Glutamatergic neuron (in vitro differentiated cells): Measurements from ENCODE around the gene SPTLC2. TPM values are rescaled to one million over a fixed set of nuclear protein-coding genes. Genes with fewer than 3 reads are reported as not detected.

Experiments
- DNase-seq: peaks from one replicate; pipeline ENCODE4 v3.0.0; 2022
- H3K27ac Mint-ChIP-seq: one replicate; pipeline ENCODE4 v1.8.0; 2020; ENCODE audit warnings: mild to moderate bottlenecking, mixed read lengths, inconsistent platforms; ENCODE audit not compliant: unreplicated experiment
- H3K27me3 Mint-ChIP-seq: one replicate; pipeline ENCODE4 v1.8.0; 2020; ENCODE audit warnings: mild to moderate bottlenecking, moderate library complexity, mixed read lengths, inconsistent platforms; ENCODE audit not compliant: unreplicated experiment
- H3K36me3 Mint-ChIP-seq: one replicate; pipeline ENCODE4 v1.8.0; 2020; ENCODE audit warnings: mild to moderate bottlenecking, mixed read lengths, inconsistent platforms; ENCODE audit not compliant: unreplicated experiment
- H3K4me1 Mint-ChIP-seq: one replicate; pipeline ENCODE4 v1.8.0; 2020; ENCODE audit warnings: mild to moderate bottlenecking, low read depth, mixed read lengths, inconsistent platforms; ENCODE audit not compliant: unreplicated experiment
- H3K4me3 Mint-ChIP-seq: one replicate; pipeline ENCODE4 v1.8.0; 2020; ENCODE audit warnings: mild to moderate bottlenecking, mixed read lengths, inconsistent platforms; ENCODE audit not compliant: unreplicated experiment
- H3K9me3 Mint-ChIP-seq: one replicate; pipeline ENCODE4 v1.8.0; 2020; ENCODE audit warnings: mild to moderate bottlenecking, moderate library complexity, mixed read lengths, inconsistent platforms; ENCODE audit not compliant: unreplicated experiment
- total RNA-seq: library from RNA; stranded (reverse); fragmentation: NEBNext Ultra II Directional; extraction: Animal tissue kit (Norgen Biotek cat#: 25700); gene quantifications from one replicate; pipeline ENCODE4 v1.2.1, GENCODE V29; 2021; ENCODE audit not compliant: unreplicated experiment
- TF ChIP-seq, protein P1 (sequence below): fragments of 200-600 bp; sonication (generic); IDR thresholded peaks from one replicate; pipeline ENCODE4 v1.5.0; 2021; ENCODE audit not compliant: partially characterized antibody, unreplicated experiment

Gene SPTLC2
- total RNA-seq, 1 donor from 2014 or later, result 33.9 TPM

DNA sequence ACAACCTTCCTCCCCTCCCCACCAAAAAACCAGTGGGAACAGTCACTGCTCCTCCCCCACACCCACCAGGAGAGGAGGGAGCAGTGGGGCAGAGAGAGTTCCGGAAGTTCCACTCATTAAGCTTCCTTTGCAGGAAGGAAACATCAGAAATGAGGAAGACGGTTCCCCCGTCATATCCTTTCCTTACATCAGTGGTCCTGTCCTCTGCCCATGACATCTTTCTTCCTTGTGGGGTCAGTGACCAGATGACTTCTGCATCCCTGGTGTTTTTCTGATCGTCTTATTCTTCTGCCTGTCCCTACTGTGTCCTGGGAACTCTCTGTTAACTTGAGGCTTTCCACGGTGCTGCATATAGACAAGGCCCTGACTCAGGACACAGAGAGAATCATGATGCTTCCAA is 40.8 kb upstream of the SPTLC2 start:
- Mint-ChIP-seq H3K4me1 (peaks cover 23% of the 10 kb centered on the region), H3K27ac (no peak overlapping the region), H3K36me3 (no peaks in the 10 kb centered on the region), H3K4me3 (no peak overlapping the region), H3K9me3 (peaks cover 3% of the 10 kb centered on the region), H3K27me3 (peaks cover 12% of the 10 kb centered on the region)
- TF ChIP-seq, protein P1, sequence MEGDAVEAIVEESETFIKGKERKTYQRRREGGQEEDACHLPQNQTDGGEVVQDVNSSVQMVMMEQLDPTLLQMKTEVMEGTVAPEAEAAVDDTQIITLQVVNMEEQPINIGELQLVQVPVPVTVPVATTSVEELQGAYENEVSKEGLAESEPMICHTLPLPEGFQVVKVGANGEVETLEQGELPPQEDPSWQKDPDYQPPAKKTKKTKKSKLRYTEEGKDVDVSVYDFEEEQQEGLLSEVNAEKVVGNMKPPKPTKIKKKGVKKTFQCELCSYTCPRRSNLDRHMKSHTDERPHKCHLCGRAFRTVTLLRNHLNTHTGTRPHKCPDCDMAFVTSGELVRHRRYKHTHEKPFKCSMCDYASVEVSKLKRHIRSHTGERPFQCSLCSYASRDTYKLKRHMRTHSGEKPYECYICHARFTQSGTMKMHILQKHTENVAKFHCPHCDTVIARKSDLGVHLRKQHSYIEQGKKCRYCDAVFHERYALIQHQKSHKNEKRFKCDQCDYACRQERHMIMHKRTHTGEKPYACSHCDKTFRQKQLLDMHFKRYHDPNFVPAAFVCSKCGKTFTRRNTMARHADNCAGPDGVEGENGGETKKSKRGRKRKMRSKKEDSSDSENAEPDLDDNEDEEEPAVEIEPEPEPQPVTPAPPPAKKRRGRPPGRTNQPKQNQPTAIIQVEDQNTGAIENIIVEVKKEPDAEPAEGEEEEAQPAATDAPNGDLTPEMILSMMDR, result no peak
- no peak for DNase-seq

DNA sequence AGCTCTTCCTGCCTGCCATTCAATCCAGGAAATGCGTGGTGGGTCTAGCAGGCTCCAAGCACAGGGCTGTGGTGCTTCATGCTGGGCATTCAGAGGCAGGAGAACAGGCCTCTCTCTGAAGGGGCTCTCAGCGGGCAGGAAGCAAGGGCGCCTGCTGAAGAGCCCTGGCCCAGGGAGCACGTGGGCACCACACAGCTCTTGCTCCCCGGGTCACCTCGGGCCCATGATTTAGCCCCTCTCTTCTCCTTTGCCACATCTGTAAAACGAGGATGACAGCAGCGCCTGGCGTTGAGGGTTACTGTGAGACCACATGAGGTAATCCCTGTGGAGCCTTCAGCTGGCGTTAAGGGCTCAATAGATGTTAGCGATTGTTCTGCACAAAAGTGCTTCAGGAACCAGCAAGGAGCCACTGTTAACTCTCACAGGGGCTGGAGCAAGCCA is 37.6 kb upstream of the SPTLC2 start:
- no peak for DNase-seq
- Mint-ChIP-seq H3K4me3 (no peak overlapping the region), H3K27me3 (peaks cover 12% of the 10 kb centered on the region), H3K9me3 (peaks cover 3% of the 10 kb centered on the region), H3K27ac (peak overlapping the region; percentile 71), H3K4me1 (peaks cover 9% of the 10 kb centered on the region), H3K36me3 (no peaks in the 10 kb centered on the region)
- TF ChIP-seq, protein P1, result no peak

DNA sequence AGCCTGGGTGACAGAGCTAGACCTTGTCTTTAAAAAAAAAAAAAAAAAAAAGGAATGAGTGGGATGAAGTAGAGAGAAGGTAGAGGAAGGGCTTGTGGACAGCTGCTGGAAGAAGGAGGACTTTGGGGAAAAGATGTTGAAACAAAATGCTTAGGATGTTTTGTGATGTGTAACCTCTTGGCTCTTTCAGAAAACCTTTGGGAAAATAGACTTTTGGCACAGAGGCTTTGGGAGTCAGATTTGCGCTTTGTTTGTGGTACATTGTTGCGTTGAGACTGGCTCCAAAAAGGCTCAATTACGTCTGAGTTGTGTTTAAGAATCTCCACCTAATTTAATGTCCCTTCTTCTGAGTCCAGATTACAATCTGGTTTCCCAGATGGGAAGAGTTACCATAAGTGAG is 32.9 kb upstream of the SPTLC2 start:
- no peak overlapping the region for H3K4me3 Mint-ChIP-seq
- H3K9me3 Mint-ChIP-seq, result peaks cover 7% of the 10 kb centered on the region
- H3K27ac Mint-ChIP-seq, result no peak overlapping the region
- TF ChIP-seq, protein P1, result no peak
- no peaks in the 10 kb centered on the region for H3K36me3 Mint-ChIP-seq
- DNase-seq, result no peak
- peaks cover 2% of the 10 kb centered on the region for H3K4me1 Mint-ChIP-seq
- peaks cover 1% of the 10 kb centered on the region for H3K27me3 Mint-ChIP-seq

DNA sequence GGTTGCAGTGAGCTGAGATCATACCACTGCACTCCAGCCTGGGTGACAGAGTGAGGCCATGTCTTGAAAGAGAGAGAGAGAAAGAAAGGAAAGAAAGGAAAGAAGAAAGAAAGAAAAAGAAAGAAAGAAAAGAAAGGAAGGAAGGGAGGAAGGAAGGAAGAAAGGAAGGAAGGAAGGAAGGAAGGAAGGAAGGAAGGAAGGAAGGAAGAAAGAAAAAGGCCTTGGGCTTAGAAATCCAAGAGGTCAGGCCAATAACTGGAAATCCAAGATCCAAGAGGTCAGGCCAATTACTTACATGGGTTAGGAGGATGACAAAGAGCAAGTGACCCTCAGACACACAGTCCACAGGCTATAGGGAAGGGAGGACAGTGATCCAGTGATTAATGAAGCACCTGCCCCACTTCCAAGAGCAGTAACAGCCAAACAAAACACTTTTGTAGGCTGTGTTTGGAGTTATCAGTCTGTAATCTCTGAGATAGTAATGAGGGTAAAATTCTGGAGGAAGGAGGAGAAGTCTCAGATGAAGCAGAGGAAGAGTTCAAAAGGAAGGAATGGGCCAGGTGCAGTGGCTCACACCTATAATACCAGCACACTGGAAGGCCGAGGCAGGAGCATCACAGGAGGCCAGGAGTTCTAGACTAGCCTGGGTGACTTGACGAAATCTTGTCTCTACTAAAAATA is 32.2 kb upstream of the SPTLC2 start:
- no peaks in the 10 kb centered on the region for H3K4me1 Mint-ChIP-seq
- H3K27ac Mint-ChIP-seq, result no peak overlapping the region
- no peak overlapping the region for H3K4me3 Mint-ChIP-seq
- TF ChIP-seq, protein P1, result no peak
- no peak for DNase-seq
- H3K27me3 Mint-ChIP-seq, result no peaks in the 10 kb centered on the region
- H3K36me3 Mint-ChIP-seq, result no peaks in the 10 kb centered on the region
- peaks cover 7% of the 10 kb centered on the region for H3K9me3 Mint-ChIP-seq

DNA sequence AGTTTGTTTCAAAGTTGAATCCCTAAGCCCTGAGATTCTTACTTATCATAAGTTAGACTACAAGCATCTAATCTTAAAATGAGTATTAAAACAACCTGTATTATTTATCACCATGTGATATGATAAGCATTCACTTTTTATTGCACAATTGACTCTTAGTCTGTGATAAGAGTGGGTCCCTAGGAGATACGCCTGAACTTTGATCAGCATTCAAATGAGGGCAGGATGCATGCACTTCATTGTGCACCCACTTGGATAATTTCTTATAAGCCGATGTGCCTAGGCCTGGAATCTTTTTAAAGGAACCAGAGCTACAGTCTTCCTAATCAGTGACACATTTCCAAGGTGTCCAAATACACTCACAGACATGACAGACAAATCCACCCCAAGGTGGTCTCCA is 31.4 kb upstream of the SPTLC2 start:
- H3K27me3 Mint-ChIP-seq, result no peaks in the 10 kb centered on the region
- no peak overlapping the region for H3K4me3 Mint-ChIP-seq
- H3K9me3 Mint-ChIP-seq, result peaks cover 7% of the 10 kb centered on the region
- H3K4me1 Mint-ChIP-seq, result no peaks in the 10 kb centered on the region
- H3K36me3 Mint-ChIP-seq, result no peaks in the 10 kb centered on the region
- TF ChIP-seq, protein P1, result no peak
- no peak overlapping the region for H3K27ac Mint-ChIP-seq
- no peak for DNase-seq
